Colonic mucosa (tissue), 4 donors: ENCODE data around the gene TMEM108. TPM values are rescaled to one million over a fixed set of nuclear protein-coding genes. Genes with fewer than 3 reads are reported as not detected.

Experiments
- DNase-seq: peaks from one replicate; pipeline ENCODE4 v3.0.0-alpha.2; 2020
- H3K27ac ChIP-seq: fragments of 200-600 bp; one replicate; pipeline ENCODE4 v1.8.0; 2021
- H3K27me3 ChIP-seq: fragments of 200-600 bp; one replicate; pipeline ENCODE4 v1.8.0; 2021
- H3K36me3 ChIP-seq: fragments of 200-600 bp; one replicate; pipeline ENCODE4 v1.8.0; 2021
- H3K4me1 ChIP-seq: fragments of 200-600 bp; one replicate; pipeline ENCODE4 v1.8.0; 2021; ENCODE audit warnings: mild to moderate bottlenecking
- H3K4me3 ChIP-seq: fragments of 200-600 bp; one replicate; pipeline ENCODE4 v1.8.0; 2021
- H3K9ac ChIP-seq, 2 donors: one replicate each; pipeline ENCODE4 v1.7.0; 2013; ENCODE audit warnings: control low read depth in 2 of 2, low read depth in 2 of 2, low read length in 2 of 2
- H3K9me3 ChIP-seq: fragments of 200-600 bp; one replicate; pipeline ENCODE4 v1.8.0; 2021
- intact Hi-C: fragments of 100-400 bp; cut with DNase I; formaldehyde crosslinking; loops from one replicate; pipeline ENCODE4 v1.14.1; 2022
- total RNA-seq, 2 donors: library from RNA; stranded (reverse); fragmentation: NEBNext Ultra II Directional in 1 of 2; extraction: Animal tissue kit (Norgen Biotek cat#: 25700) in 1 of 2; gene quantifications; one replicate each; pipeline ENCODE4 v1.2.1, GENCODE V29; 2021
- TF ChIP-seq, protein P1 (sequence below): fragments of 200-600 bp; IDR thresholded peaks from one replicate; pipeline ENCODE4 v1.8.0; 2022; ENCODE audit warnings: antibody characterized with exemption, mild to moderate bottlenecking
- donor health status: healthy.
- donor health status: DM: no; HTN: no; CAD: no.
- donor health status: DM: no; HTN: no; CAD: no.

Gene TMEM108
- total RNA-seq, 2 donors from 2014 or later: 0.20 to 0.82 TPM

DNA sequence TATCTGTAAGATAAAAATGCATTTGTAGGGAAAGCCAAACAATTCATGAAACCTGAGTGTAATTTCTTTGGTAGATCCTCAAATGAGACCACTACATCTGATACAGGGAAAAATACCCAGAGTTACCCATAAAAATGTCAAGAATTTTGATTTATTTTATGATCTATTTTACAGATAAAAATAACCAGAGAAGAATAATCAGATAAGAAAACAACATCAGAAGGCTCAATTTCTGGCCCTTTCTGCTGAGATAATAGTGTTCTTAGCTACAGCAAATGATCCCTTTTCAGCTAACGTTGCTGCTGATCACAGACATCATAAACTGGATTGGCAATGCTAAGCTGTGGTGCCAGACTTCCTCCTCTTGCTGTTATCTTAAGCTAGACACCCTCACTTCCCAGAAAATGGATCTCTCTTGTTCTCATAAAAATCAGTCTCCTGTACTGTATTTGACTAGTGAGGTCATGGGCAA is 21.3 kb upstream of the TMEM108 start:
- Histone ChIP-seq H3K4me3 (no peak overlapping the region), H3K9me3 (no peaks in the 10 kb centered on the region), H3K36me3 (no peaks in the 10 kb centered on the region), H3K9ac (no peak overlapping the region), H3K27me3 (no peaks in the 10 kb centered on the region), H3K27ac (no peak overlapping the region), H3K4me1 (no peaks in the 10 kb centered on the region)
- intact Hi-C loops: no loop called here
- DNase-seq: no peak
- TF ChIP-seq, protein P1, sequence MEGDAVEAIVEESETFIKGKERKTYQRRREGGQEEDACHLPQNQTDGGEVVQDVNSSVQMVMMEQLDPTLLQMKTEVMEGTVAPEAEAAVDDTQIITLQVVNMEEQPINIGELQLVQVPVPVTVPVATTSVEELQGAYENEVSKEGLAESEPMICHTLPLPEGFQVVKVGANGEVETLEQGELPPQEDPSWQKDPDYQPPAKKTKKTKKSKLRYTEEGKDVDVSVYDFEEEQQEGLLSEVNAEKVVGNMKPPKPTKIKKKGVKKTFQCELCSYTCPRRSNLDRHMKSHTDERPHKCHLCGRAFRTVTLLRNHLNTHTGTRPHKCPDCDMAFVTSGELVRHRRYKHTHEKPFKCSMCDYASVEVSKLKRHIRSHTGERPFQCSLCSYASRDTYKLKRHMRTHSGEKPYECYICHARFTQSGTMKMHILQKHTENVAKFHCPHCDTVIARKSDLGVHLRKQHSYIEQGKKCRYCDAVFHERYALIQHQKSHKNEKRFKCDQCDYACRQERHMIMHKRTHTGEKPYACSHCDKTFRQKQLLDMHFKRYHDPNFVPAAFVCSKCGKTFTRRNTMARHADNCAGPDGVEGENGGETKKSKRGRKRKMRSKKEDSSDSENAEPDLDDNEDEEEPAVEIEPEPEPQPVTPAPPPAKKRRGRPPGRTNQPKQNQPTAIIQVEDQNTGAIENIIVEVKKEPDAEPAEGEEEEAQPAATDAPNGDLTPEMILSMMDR: no peak

DNA sequence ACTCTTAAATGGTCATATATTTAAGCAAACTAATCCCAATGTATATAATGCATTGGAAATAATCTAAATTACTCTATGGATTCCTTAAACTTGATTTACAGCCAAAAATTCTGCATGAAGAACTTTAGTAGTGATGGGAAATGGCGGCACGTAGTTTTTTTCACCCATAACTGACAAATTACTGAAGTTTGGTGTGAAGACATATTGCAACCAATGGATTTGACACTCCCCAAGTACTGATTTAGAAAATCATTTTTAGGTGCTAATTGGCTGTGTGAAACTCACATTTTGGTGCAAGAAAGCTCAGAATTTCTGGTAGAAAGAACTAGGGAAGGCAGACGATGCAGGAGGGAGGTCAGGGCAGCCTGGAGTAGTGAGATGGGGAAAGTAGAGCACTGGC is 19.3 kb upstream of the TMEM108 start:
- no peaks in the 10 kb centered on the region for H3K9me3 ChIP-seq
- no peak overlapping the region for H3K9ac ChIP-seq
- TF ChIP-seq, protein P1: no peak
- no peaks in the 10 kb centered on the region for H3K36me3 ChIP-seq
- H3K4me1 ChIP-seq: no peaks in the 10 kb centered on the region
- no peak overlapping the region for H3K27ac ChIP-seq
- no peak for DNase-seq
- intact Hi-C loops: no loop called here
- H3K27me3 ChIP-seq: no peaks in the 10 kb centered on the region
- no peak overlapping the region for H3K4me3 ChIP-seq

DNA sequence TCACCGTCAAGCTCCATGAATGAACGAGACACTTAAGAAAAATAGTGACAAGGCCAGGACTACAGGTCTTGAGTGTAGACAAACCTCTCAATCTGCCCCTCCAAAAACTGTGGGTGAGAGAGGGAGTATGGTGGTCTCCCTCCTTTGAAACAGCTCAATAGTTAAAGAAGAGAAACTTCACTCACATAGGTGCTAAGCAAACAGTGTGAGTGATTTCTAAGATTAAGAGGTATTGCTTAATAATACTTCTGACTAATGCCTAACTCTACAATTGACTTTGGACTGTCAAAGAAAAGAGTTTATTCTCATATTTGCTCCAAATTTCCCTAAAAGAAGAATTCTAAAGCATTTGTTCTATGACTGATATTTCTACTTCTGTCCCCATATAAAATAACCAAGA is 17.0 kb upstream of the TMEM108 start:
- Histone ChIP-seq H3K4me1 (no peaks in the 10 kb centered on the region), H3K27ac (no peak overlapping the region), H3K9ac (no peak overlapping the region), H3K36me3 (no peaks in the 10 kb centered on the region), H3K4me3 (no peak overlapping the region), H3K27me3 (no peaks in the 10 kb centered on the region), H3K9me3 (no peaks in the 10 kb centered on the region)
- intact Hi-C loops: no loop called here
- TF ChIP-seq, protein P1: no peak
- DNase-seq: no peak

DNA sequence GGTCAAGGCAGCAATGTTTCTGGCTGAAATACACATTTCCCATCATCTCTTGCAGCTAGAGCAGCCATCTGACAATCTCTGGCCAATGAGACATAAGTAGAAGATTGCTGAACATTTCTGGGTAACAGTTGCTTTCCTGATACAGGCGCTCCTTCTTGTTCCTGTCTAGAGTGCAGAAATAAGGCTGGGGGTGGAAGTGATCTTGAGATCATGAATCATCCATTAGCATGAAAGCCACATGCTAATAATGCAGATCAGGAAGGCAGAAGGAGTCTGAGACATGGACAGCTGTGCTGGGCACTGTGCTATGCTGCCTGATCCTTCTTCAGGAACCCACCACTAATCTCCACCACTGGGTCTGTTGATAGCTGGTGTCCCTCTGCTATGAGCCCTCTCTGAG is 14.8 kb upstream of the TMEM108 start:
- Histone ChIP-seq H3K27me3 (no peaks in the 10 kb centered on the region), H3K4me3 (no peak overlapping the region), H3K9ac (no peak overlapping the region), H3K9me3 (no peaks in the 10 kb centered on the region), H3K36me3 (no peaks in the 10 kb centered on the region), H3K27ac (no peak overlapping the region), H3K4me1 (no peaks in the 10 kb centered on the region)
- intact Hi-C loops: no loop called here
- TF ChIP-seq, protein P1: no peak
- DNase-seq: no peak

DNA sequence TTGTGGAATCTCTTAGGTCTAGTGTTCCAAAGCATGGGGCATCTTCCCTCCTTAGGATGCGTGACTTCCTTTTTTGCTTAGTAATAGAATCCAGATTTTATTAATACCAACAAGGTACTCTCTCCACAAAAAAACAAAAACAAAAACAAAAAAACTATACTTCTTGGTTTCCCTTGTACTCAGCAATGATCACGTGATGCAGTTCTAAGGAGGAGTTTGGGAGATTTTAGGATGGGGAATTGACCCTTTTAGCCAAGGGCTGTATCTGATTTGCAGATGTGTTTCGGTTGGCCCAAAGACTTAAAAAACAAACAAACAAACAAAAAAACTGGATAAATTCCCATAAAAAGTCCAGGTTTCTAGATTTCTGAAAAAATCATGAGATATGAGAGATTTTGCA is 12.6 kb upstream of the TMEM108 start:
- Histone ChIP-seq H3K27me3 (no peaks in the 10 kb centered on the region), H3K4me1 (no peaks in the 10 kb centered on the region), H3K27ac (no peak overlapping the region), H3K36me3 (no peaks in the 10 kb centered on the region), H3K9me3 (no peaks in the 10 kb centered on the region), H3K9ac (no peak overlapping the region), H3K4me3 (no peak overlapping the region)
- TF ChIP-seq, protein P1: no peak
- DNase-seq: no peak
- intact Hi-C loops: no loop called here

DNA sequence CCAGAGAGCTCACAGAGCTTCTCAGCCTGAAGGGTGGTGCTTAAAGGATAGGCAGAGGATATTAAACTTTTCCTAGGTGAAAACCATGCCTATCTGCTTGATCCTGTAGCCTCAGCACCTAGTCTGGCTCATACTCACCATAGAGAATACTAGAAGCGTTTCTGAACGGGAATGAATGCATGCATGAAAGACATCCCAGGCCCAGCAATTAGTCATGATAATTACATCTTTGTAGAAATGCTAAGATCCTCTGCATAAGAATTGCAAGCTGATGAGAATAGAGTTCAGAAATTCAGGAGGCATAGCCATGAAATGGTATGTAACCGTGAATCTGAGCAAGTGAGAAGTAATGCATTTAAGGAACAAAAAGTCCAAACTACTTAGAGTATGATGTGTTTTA is 5.9 kb upstream of the TMEM108 start:
- Histone ChIP-seq H3K9me3 (no peaks in the 10 kb centered on the region), H3K36me3 (no peaks in the 10 kb centered on the region), H3K27ac (no peak overlapping the region), H3K9ac (no peak overlapping the region), H3K4me1 (no peaks in the 10 kb centered on the region), H3K27me3 (no peaks in the 10 kb centered on the region), H3K4me3 (no peak overlapping the region)
- TF ChIP-seq, protein P1: no peak
- intact Hi-C loops: no loop called here
- DNase-seq: no peak
